Measurements from ENCODE around the gene ITGAD. TPM values are rescaled to one million over a fixed set of nuclear protein-coding genes. Genes with fewer than 3 reads are reported as not detected.

Gene ITGAD
- total and polyA plus RNA-seq, 2 of the 13 experiments (the other 11 are each of a cell fraction or from before 2014, with no cell fraction given) = not detected

DNA sequence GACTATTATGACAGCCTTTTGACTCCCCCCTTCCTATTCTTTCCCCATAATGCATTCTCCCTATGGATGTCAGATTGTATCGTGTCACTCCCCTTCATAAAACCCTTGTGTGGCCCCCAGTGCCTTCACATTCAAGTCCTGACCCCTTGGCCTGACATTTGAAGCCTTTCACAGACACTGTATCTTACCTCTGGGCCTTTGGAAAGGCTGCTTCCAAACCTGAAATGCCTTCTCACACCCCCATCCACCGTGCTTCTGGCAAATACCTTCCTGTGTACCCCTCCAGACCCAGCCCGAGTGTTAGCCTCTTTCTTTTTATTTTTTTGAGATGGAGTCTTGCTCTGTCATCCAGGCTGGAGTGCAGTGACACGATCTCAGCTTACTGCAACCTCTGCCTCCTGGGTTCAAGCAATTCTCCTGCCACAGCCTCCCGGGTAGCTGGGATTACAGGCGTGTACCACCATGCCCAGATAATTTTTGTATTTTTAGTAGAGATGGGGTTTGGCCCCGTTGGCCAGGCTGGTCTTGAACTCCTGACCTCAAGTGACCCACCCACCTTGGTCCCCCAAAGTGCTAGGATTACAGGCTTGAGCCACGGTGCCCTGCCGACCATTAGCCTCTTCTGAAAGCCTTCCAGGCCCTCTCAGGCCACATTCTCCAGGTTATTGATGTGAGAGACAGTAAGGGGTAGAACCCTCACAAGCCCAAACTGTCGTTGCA lies 68.2 kb downstream of the ITGAD start:
- peaks cover 33 to 45% of the 10 kb centered on the region in 2 experiments for H3K36me3 ChIP-seq (replicated peaks in 1 of 2; ENCODE audit: control insufficient read depth in 1 of 2, insufficient read depth in 2 of 2, low read length in 2 of 2)
- ATAC-seq = no peak
- ChIA-PET POLR2A (interaction anchor here (1.0 to 8.3 kb wide), 7 partner anchors 10 to 343 kb away, joined by 3 to 110 read pairs (median 8); partner anchors contain the start of genes FUS and RUSF1), CTCF (ENCODE audit: low intra/inter-chr PET ratio, low total read pairs) (no interaction called here)
- WGBS (ENCODE audit: low lambda C conversion rate) = 92% methylated on average over 10 of the region's 10 CpGs
- BruUV-seq (replicated peaks) = no TSS peak
- H3K27ac ChIP-seq (ENCODE audit: extremely low read length, insufficient read depth, low read length) = no peak overlapping the region
- H2AFZ ChIP-seq (ENCODE audit: low read length) = no peak overlapping the region
- intact Hi-C loops (cut with micrococcal nuclease; ENCODE audit: unreplicated experiment) (no loop called here), in situ Hi-C loops (cut with HindIII; ENCODE audit: extremely low pct_ligation_motif_present, low pct_unique_long_range_greater_than_20kb) (no loop called here)
- no peak overlapping the region for H3K9ac ChIP-seq (ENCODE audit: insufficient read depth, low read depth, low read length)
- no peak for TF ChIP-seq MTF2 (CRISPR knock-in tag; IDR thresholded peaks at IDR 0.05; ENCODE audit: borderline replicate concordance)
- no peak for TF ChIP-seq MAFK (conservative IDR thresholded peaks at IDR 0.05 in 1 of 2, IDR thresholded peaks at IDR 0.05 in 1 of 2; ENCODE audit: low read length in 2 of 2)
- no peak for TF ChIP-seq KDM1A (CRISPR knock-in tag; IDR thresholded peaks at IDR 0.05)
- TF ChIP-seq EZH2 (conservative IDR thresholded peaks at IDR 0.05; ENCODE audit: low read depth, low read length) = no peak
- no peak for TF ChIP-seq NAIF1 (CRISPR knock-in tag; IDR thresholded peaks at IDR 0.05; ENCODE audit: borderline replicate concordance)
- TF ChIP-seq TIGD3 (CRISPR knock-in tag; IDR thresholded peaks at IDR 0.05; ENCODE audit: borderline replicate concordance) = no peak
- no peak for TF ChIP-seq KLF11 (CRISPR knock-in tag; IDR thresholded peaks at IDR 0.05)
- no peak for TF ChIP-seq ZNF556 (CRISPR knock-in tag; IDR thresholded peaks at IDR 0.05; ENCODE audit: borderline replicate concordance)
- no peak for TF ChIP-seq REPIN1 (CRISPR knock-in tag; IDR thresholded peaks at IDR 0.05; ENCODE audit: borderline replicate concordance, low read depth)
- no peak for TF ChIP-seq MYC (CRISPR knock-in tag; IDR thresholded peaks at IDR 0.05; ENCODE audit: borderline replicate concordance)
- TF ChIP-seq GATAD2A (CRISPR knock-in tag; IDR thresholded peaks at IDR 0.05) = no peak
- TF ChIP-seq, protein P1, sequence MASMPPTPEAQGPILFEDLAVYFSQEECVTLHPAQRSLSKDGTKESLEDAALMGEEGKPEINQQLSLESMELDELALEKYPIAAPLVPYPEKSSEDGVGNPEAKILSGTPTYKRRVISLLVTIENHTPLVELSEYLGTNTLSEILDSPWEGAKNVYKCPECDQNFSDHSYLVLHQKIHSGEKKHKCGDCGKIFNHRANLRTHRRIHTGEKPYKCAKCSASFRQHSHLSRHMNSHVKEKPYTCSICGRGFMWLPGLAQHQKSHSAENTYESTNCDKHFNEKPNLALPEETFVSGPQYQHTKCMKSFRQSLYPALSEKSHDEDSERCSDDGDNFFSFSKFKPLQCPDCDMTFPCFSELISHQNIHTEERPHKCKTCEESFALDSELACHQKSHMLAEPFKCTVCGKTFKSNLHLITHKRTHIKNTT (CRISPR knock-in tag; IDR thresholded peaks at IDR 0.05) = no peak
- no peak for TF ChIP-seq TEAD3 (CRISPR knock-in tag; optimal IDR thresholded peaks at IDR 0.05; ENCODE audit: borderline replicate concordance)
- TF ChIP-seq ZNF546 (CRISPR knock-in tag; conservative IDR thresholded peaks at IDR 0.05) = no peak
- TF ChIP-seq ZSCAN12 (CRISPR knock-in tag; IDR thresholded peaks at IDR 0.05) = no peak
- H3K9me3 ChIP-seq (ENCODE audit: low read length) = no peaks in the 10 kb centered on the region
- H3K4me2 ChIP-seq (ENCODE audit: low read depth, low read length) = no peak overlapping the region
- peaks cover 30% of the 10 kb centered on the region for H4K20me1 ChIP-seq (ENCODE audit: insufficient read depth, low read length)
- H3K4me3 ChIP-seq (replicated peaks in 1 of 3; ENCODE audit: insufficient read depth in 1 of 3, low read depth in 2 of 3, low read length in 3 of 3) = no peak overlapping the region
- H3K4me1 ChIP-seq (ENCODE audit: insufficient read depth, low read length) = peaks cover 28% of the 10 kb centered on the region
- no peak for FAIRE-seq
- H3K27me3 ChIP-seq (ENCODE audit: control insufficient read depth in 1 of 2, insufficient read depth in 2 of 2, low read length in 2 of 2) = no peaks in the 10 kb centered on the region; a peak in 1 of 5 replicates
- peaks cover 35% of the 10 kb centered on the region for H3K79me2 ChIP-seq (ENCODE audit: insufficient read depth, low read length)
- DNase-seq (ENCODE audit: low spot score) = no peak

All from HepG2 (cell line).